Vagina (tissue), 2 donors: ENCODE data around the gene NFATC4.

Source experiments
- POLR2A ChIP-seq, 2 donors: fragments of 450-650 bp; IDR thresholded peaks; one replicate each; pipeline ENCODE4 v1.6.1; 2017; ENCODE audit warnings: antibody characterized with exemption in 2 of 2, mild to moderate bottlenecking in 2 of 2, moderate library complexity in 2 of 2
- POLR2AphosphoS5 ChIP-seq, 2 donors: sonication (generic); formaldehyde crosslinking; IDR thresholded peaks; one replicate each; pipeline ENCODE4 v1.9.0; 2017; ENCODE audit warnings: antibody characterized with exemption in 2 of 2, mild to moderate bottlenecking in 2 of 2, low read depth in 1 of 2; ENCODE audit not compliant: insufficient read depth in 1 of 2
- TF ChIP-seq, protein P1 (sequence below), 3 experiments: fragments of 450-650 bp in 2 of 3; fragments of 200-600 bp in 1 of 3; sonication (generic) in 1 of 3; IDR thresholded peaks; one replicate each; pipeline ENCODE4 v1.5.1; 2017 to 2019; ENCODE audit warnings: antibody characterized with exemption in 3 of 3, mild to moderate bottlenecking in 2 of 3, moderate library complexity in 2 of 3

DNA sequence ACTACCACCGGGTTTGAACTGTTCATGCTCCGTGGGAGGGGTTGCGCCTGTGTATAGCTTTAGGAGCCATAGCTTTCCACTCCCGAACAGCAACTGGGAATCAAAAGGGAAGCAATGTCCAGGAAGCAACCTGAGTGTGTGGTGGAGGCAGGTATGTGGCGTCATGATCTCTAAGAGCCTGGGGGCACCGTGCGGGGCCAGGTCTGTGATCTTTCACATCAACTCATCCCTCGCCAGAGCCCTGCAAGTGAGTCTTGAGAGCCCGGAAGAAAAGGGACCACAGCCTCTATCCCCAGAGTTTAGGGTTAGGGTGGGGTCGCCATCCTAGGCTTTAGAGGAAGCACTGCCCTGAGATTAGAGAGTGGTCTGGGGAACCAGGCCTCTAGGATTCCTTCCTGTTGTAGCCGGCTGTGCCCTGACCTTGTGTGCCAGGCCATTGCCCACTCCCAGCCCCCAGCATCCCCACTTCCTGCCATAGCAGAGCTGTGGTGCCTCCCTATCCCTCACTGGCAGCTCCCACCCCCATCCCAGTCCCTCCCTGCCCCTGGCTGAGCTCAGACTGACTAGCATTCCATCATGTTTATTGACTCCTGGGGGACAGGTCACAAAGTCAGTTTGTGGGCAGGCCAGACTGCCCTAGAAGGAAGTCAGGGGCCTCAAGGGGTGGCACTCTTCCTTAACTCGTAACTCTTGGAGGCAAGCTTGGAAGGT is 32.4 kb upstream of the NFATC4 start:
- peak; percentile 13 to 39 for TF ChIP-seq POLR2AphosphoS5 (IDR thresholded peaks at IDR 0.05; ENCODE audit: insufficient read depth in 1 of 2, low read depth in 1 of 2)
- no peak for TF ChIP-seq POLR2A (IDR thresholded peaks at IDR 0.05)
- TF ChIP-seq, protein P1, sequence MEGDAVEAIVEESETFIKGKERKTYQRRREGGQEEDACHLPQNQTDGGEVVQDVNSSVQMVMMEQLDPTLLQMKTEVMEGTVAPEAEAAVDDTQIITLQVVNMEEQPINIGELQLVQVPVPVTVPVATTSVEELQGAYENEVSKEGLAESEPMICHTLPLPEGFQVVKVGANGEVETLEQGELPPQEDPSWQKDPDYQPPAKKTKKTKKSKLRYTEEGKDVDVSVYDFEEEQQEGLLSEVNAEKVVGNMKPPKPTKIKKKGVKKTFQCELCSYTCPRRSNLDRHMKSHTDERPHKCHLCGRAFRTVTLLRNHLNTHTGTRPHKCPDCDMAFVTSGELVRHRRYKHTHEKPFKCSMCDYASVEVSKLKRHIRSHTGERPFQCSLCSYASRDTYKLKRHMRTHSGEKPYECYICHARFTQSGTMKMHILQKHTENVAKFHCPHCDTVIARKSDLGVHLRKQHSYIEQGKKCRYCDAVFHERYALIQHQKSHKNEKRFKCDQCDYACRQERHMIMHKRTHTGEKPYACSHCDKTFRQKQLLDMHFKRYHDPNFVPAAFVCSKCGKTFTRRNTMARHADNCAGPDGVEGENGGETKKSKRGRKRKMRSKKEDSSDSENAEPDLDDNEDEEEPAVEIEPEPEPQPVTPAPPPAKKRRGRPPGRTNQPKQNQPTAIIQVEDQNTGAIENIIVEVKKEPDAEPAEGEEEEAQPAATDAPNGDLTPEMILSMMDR (IDR thresholded peaks at IDR 0.05): no peak
